ENCODE results near the gene TMEM63C. TPM values are rescaled to one million over a fixed set of nuclear protein-coding genes. Genes with fewer than 3 reads are reported as not detected.

Gene TMEM63C
- total and polyA plus RNA-seq, 11 donors: 0.01 to 4.0 (median 1.7) TPM; not detected in 1

DNA sequence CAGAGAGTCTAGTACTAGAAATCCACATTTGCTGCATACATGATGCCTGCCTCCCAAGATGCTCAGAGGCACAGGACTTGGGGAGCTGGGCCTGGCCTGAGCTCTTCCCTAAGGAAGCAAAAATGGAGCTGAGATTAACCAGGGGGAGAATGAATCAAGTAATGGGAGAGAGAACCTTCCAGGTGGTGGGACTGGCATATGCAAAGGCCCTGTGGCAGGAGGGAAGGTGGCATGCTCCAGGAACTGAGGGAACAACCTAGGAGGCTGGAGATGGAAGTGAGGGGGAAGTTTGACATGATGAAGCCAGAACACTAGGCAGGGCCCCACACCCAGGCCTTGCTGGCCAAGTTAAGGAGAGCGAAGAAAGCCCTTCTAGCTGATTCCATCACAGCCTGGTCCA lies 23.3 kb downstream of the TMEM63C start:
- Histone ChIP-seq H3K36me3 (no peaks in the 10 kb centered on the region), H3K27me3 (peaks cover 0 to 24% (median 5%) of the 10 kb centered on the region in 9 donors), H3K4me1 (no peaks in the 10 kb centered on the region), H3K27ac (no peak overlapping the region), H3K9me3 (no peaks in the 10 kb centered on the region), H3K4me3 (no peak overlapping the region)
- ATAC-seq: no peak
- TF ChIP-seq, protein P1, sequence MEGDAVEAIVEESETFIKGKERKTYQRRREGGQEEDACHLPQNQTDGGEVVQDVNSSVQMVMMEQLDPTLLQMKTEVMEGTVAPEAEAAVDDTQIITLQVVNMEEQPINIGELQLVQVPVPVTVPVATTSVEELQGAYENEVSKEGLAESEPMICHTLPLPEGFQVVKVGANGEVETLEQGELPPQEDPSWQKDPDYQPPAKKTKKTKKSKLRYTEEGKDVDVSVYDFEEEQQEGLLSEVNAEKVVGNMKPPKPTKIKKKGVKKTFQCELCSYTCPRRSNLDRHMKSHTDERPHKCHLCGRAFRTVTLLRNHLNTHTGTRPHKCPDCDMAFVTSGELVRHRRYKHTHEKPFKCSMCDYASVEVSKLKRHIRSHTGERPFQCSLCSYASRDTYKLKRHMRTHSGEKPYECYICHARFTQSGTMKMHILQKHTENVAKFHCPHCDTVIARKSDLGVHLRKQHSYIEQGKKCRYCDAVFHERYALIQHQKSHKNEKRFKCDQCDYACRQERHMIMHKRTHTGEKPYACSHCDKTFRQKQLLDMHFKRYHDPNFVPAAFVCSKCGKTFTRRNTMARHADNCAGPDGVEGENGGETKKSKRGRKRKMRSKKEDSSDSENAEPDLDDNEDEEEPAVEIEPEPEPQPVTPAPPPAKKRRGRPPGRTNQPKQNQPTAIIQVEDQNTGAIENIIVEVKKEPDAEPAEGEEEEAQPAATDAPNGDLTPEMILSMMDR (IDR thresholded peaks at IDR 0.05): no peak
- no peak for TF ChIP-seq POLR2A (IDR thresholded peaks at IDR 0.05)
- DNase-seq: peak in 1 of 5 donors; percentile 27
- intact Hi-C loops (cut with DNase I): no loop called here
- WGBS, 4 donors: 81 to 93% (median 90%) methylated on average over 1 of the region's 1 CpG

GRCh38 chr14:77205566-77205965 lies 24.0 kb downstream of the TMEM63C start:
- 52 to 58% (median 55%) methylated on average over 4 of the region's 4 CpGs for WGBS, 4 donors
- Histone ChIP-seq H3K27me3 (peaks cover 0 to 21% (median 5%) of the 10 kb centered on the region in 9 donors), H3K36me3 (no peaks in the 10 kb centered on the region), H3K4me3 (no peak overlapping the region), H3K9me3 (no peaks in the 10 kb centered on the region), H3K4me1 (no peaks in the 10 kb centered on the region), H3K27ac (no peak overlapping the region)
- DNase-seq (peak in 1 of 5 donors; percentile 37), ATAC-seq (no peak)
- intact Hi-C loops (cut with DNase I): no loop called here
- TF ChIP-seq, protein P1 (IDR thresholded peaks at IDR 0.05): no peak
- TF ChIP-seq POLR2A (IDR thresholded peaks at IDR 0.05): no peak

DNA sequence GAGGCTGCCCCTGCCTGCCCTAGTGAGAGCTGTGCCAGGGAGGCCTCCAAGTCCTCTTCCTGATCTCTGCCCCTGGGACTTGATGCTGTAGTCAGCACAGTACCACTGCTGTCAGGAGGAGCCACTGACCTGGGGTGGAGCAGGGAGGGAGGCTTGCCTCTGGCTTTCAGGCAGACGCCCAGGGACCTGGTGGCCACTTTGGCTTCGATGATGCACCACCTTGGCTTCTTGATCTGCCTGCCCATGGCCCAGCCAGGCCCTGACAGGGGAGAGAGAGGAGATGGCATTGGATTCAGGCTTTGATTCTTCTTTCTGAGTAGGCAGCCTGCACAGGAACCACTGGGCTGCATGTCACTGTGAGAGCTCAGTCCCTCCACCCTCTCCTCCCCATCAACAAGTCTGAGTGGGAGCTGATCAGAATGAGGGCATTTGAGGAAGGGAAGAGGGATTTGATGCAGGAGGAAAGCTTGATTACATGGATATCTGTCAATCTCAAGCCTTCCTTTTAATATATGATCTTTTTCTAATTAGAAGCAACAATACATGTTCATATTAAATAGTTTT lies 24.7 kb downstream of the TMEM63C start:
- DNase-seq: peak in 1 of 5 donors; percentile 6
- no peak for ATAC-seq
- Histone ChIP-seq H3K27ac (no peak overlapping the region), H3K9me3 (no peaks in the 10 kb centered on the region), H3K4me1 (no peaks in the 10 kb centered on the region), H3K36me3 (no peaks in the 10 kb centered on the region), H3K27me3 (peaks cover 0 to 16% (median 2%) of the 10 kb centered on the region in 9 donors), H3K4me3 (no peak overlapping the region)
- TF ChIP-seq, protein P1 (IDR thresholded peaks at IDR 0.05): no peak
- TF ChIP-seq POLR2A (IDR thresholded peaks at IDR 0.05): no peak
- 50 to 68% (median 63%) methylated on average over 1 to 2 of the region's 2 CpGs; no CpG with 5 or more reads in 1 of the 4 donors for WGBS, 4 donors
- intact Hi-C loops (cut with DNase I): no loop called here

DNA sequence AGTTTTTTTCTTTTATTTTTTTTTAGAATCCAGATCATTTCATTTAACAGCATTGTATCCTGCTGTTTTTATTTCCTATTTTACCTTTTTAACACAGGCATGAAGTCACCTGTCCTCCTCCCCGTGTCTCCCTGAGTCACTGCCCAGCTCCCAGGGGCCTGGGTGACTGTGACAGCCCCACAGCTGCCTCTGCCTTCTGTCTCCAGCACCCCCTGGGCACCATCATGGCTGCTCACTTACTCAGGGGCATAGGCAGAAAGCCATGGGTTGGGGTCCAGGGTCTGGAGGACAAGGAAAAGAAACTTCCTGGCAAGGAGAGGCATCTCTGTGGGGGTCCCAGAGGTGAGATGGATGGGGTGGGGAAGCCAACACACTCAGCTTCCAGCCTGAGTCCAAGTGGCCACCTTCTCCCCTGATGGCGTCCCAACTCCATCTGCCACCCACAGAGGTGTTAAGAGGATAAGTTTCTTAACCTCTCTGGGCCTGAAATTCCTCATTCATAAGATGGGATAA lies 25.3 kb downstream of the TMEM63C start:
- Histone ChIP-seq H3K9me3 (no peaks in the 10 kb centered on the region), H3K36me3 (no peaks in the 10 kb centered on the region), H3K4me3 (no peak overlapping the region), H3K27ac (no peak overlapping the region), H3K27me3 (peaks cover 0 to 10% (median 0%) of the 10 kb centered on the region in 9 donors), H3K4me1 (no peaks in the 10 kb centered on the region)
- DNase-seq: no peak
- 15 to 29% (median 28%) methylated on average over 2 of the region's 2 CpGs for WGBS, 4 donors
- no peak for TF ChIP-seq POLR2A (IDR thresholded peaks at IDR 0.05)
- TF ChIP-seq, protein P1 (IDR thresholded peaks at IDR 0.05): no peak
- intact Hi-C loops (cut with DNase I): no loop called here
- ATAC-seq: no peak
